GM18868 (cell line): ENCODE measurements around the gene MON1A.

Source experiments
- ATAC-seq: cut with Tn5 transposase; IDR thresholded peaks from one replicate; pipeline ENCODE4 v1.9.1; 2021; ENCODE audit warnings: mild to moderate bottlenecking, moderate library complexity; ENCODE audit not compliant: unreplicated experiment

The MON1A gene

DNA sequence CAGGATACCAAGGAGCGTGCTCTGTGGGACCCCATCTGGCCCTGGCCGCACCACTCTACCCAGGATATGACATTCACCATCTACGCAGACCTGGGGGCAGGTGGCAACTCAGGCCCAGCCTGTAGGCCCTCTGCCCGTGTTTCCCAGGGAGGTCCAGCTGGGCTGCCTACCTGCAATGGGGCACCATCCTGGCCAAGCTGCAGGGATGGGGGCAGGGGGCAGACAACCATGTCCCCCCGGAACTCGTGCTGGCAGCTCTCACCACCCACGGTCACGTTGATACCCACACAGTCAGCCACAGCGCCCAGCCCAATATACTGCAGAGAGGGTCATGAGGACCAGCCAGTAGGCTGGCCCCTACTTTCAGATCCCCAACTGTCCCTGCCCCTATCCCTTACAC lies 33.8 kb downstream of the MON1A start:
- ATAC-seq: no peak

DNA sequence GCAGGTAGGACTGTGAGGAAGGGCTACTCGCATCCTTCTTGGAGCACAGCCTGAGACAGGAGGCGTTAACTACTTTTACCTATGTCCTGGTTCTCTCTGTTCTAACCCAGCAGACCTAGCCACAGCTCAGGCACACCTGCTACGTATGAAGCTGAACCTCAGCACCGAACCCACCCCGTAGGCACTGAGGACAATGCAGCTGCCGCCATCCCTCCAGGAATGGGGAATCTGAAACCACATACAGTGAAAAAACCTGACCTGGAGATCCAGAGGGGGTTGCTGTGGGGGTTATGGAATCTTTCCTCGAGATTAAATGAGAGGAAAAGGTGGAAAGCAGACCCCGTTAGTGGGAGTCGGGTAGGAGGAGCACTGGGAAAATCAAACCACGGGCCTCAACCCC lies 40.3 kb downstream of the MON1A start:
- no peak for ATAC-seq

- no peak for ATAC-seq
Observed at GRCh38 chr3:49886922-49887265, 42.7 kb downstream of the MON1A start.

GRCh38 chr3:49883998-49884397 lies 45.6 kb downstream of the MON1A start:
- no peak for ATAC-seq

GRCh38 chr3:49882166-49882565 lies 47.4 kb downstream of the MON1A start:
- ATAC-seq: no peak

DNA sequence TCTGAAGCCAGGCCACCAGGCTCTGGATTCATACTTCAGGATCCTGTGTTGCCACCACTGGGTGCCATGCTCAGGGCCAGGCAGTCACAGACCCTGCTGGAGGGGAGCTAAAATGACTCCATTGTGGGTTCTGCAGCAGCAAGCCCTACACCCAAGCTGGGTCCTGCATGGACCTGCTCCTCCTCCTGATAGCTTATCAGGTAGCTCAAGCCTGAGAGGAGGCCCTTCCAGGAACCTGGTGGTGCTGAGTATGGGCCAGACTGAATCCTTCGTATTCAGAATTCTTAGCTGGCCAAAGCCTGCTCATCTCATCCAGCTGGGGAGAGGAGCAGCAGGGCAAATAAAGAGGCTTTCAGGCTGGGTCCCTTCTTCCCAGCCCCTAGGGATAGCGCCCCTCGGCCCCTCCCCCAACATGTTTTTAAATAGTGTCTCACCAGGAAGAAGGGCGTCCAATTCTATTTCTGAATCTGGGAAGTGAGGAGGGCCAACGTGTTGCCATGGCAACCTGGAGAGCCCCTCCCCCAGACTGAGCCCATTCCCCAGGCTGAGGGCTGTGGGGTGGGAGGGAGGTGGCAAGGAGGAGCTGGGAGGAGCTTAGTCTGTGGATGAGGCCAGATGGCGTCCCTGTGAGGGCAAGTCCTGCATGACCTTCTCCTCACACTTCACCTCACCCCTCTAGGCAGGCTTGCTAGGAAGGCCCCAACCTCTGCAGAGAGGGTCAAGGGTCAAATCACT lies 48.9 kb downstream of the MON1A start:
- no peak for ATAC-seq

GRCh38 chr3:49879721-49880120 lies 49.9 kb downstream of the MON1A start:
- no peak for ATAC-seq

- no peak for ATAC-seq
Observed at GRCh38 chr3:49878686-49879085, 50.9 kb downstream of the MON1A start.

DNA sequence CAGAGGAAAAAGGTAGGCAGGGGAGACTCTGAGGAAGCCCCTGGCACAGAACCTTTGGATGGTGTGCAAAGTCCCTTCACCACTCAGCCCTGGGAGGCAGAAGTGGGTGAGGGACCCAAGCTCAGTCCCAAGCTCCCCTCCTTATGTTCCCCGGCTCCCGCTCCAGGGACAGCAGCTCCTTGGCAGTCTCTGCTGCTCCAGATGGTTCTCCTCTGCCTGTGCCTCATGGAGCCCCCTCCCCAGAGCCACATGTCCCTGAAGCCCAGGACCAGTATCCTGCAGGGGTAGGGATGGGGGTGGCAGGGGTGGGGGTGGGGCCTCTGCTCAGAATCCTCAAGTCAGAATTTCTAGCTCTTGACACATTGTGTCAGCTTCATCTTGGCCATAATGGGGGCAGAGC lies 51.9 kb downstream of the MON1A start:
- no peak for ATAC-seq

GRCh38 chr3:49876567-49876966 lies 53.0 kb downstream of the MON1A start:
- ATAC-seq: no peak

DNA sequence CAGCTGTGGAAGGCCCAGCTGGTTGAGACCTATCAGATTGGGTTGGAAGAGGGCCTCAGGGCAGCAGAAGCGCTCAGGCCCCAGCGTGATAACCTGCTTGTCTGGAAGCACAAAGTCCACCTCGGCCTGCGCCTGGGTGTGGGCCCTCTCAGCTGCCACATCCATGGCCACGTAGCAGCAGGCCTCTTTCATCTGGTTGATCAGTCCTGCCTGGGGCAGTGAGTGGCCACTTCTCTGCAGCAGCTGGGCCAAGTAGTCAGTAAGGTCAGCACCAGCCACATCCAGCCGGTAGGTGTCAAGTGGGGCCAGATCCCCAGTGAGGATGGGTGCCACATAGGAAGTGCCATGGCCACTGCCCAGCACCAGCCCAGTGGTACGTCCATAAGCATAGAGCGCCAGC lies 56.0 kb downstream of the MON1A start:
- ATAC-seq: no peak

DNA sequence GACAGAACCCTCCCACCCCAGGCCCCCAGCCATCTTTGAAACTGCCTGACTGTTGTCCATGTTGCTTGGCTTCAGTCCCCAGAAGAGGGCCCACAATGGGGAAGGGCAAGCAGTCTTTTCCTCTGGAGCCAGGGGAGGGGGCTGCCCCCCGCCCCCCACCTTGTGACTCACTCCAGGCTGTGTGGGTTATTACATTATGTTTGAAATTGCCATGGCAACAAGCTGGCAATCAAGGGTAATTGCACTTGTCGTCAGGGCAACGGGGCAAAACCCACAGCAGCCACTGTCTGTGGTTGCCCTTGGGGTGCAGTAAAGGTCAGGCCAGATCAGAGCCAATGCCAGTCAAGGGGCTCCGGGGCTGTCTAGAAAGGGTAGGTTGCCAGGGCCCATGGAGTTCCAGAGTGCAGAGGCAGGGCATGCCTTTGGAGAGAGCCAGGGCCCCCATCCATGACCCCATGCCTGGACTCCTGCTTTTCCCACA lies 56.8 kb downstream of the MON1A start:
- ATAC-seq: no peak

DNA sequence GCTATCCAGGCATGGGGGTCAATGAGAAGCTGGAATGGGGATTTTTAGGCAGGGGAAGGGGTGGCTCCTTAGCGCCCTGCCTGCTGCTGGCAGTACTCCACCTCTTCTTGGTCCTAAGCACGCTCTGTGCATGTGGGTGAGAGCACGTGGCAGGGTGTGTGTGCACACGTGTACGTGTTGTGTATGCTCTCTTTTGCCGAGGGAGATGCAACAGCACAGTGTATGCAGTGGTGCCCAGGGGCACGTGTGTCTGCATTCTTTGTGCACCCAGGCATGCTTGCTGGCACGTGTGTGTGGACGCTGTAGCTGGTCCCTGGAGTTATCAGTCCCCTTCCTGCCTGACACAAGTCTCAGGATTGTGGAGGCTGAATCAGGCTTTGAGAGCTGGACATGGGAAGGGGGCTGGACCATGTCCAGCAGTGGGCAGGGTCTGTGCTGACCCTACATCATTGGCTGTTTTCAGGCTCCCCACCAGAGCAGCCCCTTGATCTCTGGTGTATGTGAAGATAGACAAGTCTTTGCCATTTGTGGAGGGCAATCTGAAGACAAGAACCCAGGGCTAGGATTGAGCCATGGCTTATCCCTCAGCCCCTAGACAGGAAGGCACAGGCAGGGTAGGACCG lies 58.0 kb downstream of the MON1A start:
- no peak for ATAC-seq

- no peak for ATAC-seq
Observed at GRCh38 chr3:49869525-49870126, 60.0 kb downstream of the MON1A start, which contains the start of gene CAMKV. TSS of gene CAMKV (minus strand) at chr3:49869906. CDS start at chr3:49862388, 7,518 bp downstream.

- no peak for ATAC-seq
Observed at GRCh38 chr3:49868862-49869466, 60.6 kb downstream of the MON1A start.

DNA sequence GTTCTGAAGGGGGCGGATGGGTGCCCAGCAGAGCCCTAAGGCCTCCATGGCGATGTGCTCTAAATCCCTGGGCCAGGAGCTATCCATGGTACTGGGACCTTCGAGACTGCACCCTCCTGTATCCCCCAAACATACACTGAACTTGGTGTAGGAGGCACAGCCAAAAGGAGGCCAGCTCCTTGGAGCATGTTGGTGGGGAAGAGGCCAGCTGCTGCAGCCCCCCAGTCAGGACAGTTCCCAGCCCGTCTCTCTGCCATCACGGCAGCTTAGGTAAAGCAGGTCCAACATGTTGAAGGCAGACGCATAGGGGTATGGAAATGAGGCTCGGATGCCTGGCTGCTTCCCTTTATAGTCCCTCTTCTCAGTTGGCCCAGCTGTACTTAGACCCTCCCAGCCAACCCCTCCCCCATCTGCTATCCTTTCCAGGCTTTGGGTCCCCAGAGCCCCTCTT lies 61.7 kb downstream of the MON1A start:
- ATAC-seq: no peak

- no peak for ATAC-seq
Observed at GRCh38 chr3:49867400-49867799, 62.2 kb downstream of the MON1A start.

DNA sequence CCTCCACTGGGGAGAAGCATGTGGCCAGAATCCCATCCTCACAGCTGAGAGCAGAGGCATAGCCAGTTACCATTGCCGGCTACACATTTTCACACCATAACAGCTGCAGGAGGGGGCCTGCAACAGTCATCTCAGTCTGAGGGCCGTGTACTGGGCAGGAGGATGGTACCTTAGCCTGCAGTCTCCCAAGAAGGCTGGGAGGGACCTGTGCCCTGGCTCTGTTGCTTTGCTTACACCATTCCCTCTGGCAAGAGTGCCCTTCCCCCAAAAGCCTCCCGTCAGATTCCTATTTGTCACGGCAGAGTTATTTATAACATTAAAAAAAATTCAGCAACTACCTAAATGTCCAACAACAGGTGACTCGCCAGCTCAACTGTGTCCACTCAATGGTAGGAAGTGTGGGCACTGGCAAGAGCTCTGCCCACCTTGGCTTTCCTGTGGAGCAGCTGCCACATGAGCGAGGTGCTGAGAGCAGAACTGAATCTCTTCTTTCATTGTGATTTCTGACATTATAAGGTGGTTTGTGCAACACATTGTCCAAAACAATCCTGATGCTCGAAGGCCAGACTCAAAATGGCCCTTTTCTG lies 64.3 kb downstream of the MON1A start:
- no peak for ATAC-seq

GRCh38 chr3:49864505-49864904 lies 65.1 kb downstream of the MON1A start:
- ATAC-seq: no peak

GRCh38 chr3:49859576-49860305 lies 69.9 kb downstream of the MON1A start:
- ATAC-seq: no peak
